GM12892 (cell line): ENCODE measurements around the gene TRIM14.

ENCODE experiments used
- POLR2AphosphoS5 ChIP-seq: IDR thresholded peaks from 2 replicates; pipeline ENCODE4 v1.6.1; 2011; ENCODE audit warnings: low read depth, low read length, control low read depth
- TAF1 ChIP-seq: IDR thresholded peaks from 2 replicates; pipeline ENCODE4 v1.6.1; 2011; ENCODE audit warnings: low read depth, mild to moderate bottlenecking, control low read depth, low read length, borderline replicate concordance

DNA sequence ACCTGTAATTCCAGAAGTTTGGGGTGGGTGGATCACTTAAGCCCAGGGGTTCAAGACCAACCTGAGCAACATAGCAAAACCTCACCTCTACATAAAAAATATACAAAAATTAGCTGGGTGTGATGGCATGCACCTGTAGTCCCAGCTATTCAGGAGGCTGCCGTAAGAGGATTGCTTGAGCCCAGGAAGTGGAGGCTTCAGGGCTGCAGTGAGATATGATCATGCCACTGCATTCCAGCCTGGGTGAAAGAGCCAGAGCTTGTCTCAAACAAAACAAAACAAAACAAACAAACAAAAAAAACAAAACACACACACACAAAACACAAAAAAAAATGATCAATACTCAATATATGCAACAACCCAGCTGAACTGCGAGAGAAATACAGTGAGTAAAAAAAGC lies 29.5 kb upstream of the TRIM14 start:
- TF ChIP-seq POLR2AphosphoS5: no peak
- TF ChIP-seq TAF1: no peak
